MM.1S (cell line): Measurements from ENCODE around the gene IFNA17.
"Not testable (repeated sequence)": the region's sequence is repeated elsewhere in the genome, so short reads cannot be mapped to it uniquely, and the experiment has no call there.

Experiments used
- DNase-seq: peaks from one replicate; pipeline ENCODE4 v3.0.0-alpha.2; 2015
- H2AFZ ChIP-seq: fragments of 300-600 bp; sonication (generic); 2 replicates; pipeline ENCODE4 v1.6.0; 2016; ENCODE audit warnings: antibody characterized with exemption, low read length
- H3F3A ChIP-seq: fragments of 300-600 bp; sonication (generic); 2 replicates; pipeline ENCODE4 v1.6.1; 2016; ENCODE audit warnings: mild to moderate bottlenecking, antibody characterized with exemption, low read length, moderate library complexity, mixed read lengths; ENCODE audit not compliant: insufficient read depth
- H3K27ac ChIP-seq: fragments of 300-600 bp; sonication (generic); 2 replicates; pipeline ENCODE4 v1.5.1; 2016; ENCODE audit warnings: mild to moderate bottlenecking, low read length
- H3K27me3 ChIP-seq: fragments of 300-600 bp; sonication (generic); replicated peaks from 2 replicates; pipeline ENCODE4 v1.6.0; 2016; ENCODE audit warnings: low read length; ENCODE audit not compliant: insufficient read depth
- H3K36me3 ChIP-seq: fragments of 300-600 bp; sonication (generic); replicated peaks from 2 replicates; pipeline ENCODE4 v1.6.1; 2016; ENCODE audit warnings: mild to moderate bottlenecking, low read length, mixed read lengths; ENCODE audit not compliant: insufficient read depth
- H3K4me1 ChIP-seq: fragments of 300-600 bp; sonication (generic); 2 replicates; pipeline ENCODE4 v1.6.1; 2016; ENCODE audit warnings: low read length, mixed read lengths
- H3K4me2 ChIP-seq: fragments of 300-600 bp; sonication (generic); 2 replicates; pipeline ENCODE4 v1.6.0; 2016; ENCODE audit warnings: low read depth, low read length
- H3K4me3 ChIP-seq: fragments of 300-600 bp; sonication (generic); 2 replicates; pipeline ENCODE4 v1.5.1; 2016; ENCODE audit warnings: low read length, mixed read lengths
- H3K79me2 ChIP-seq: fragments of 300-600 bp; sonication (generic); 2 replicates; pipeline ENCODE4 v1.6.1; 2016; ENCODE audit warnings: mixed run types, low read length, mixed read lengths
- H3K9ac ChIP-seq: fragments of 300-600 bp; sonication (generic); 2 replicates; pipeline ENCODE4 v1.6.1; 2016; ENCODE audit warnings: low read length, mixed read lengths
- H3K9me2 ChIP-seq: fragments of 300-600 bp; sonication (generic); replicated peaks from 2 replicates; pipeline ENCODE4 v1.6.1; 2016; ENCODE audit warnings: mild to moderate bottlenecking, low read length, mixed read lengths; ENCODE audit not compliant: insufficient read depth
- H3K9me3 ChIP-seq: fragments of 300-600 bp; sonication (generic); replicated peaks from 2 replicates; pipeline ENCODE4 v1.6.1; 2016; ENCODE audit warnings: mild to moderate bottlenecking, low read length, mixed read lengths; ENCODE audit not compliant: insufficient read depth
- H4K20me1 ChIP-seq: fragments of 300-600 bp; sonication (generic); 2 replicates; pipeline ENCODE4 v1.6.1; 2016; ENCODE audit warnings: mild to moderate bottlenecking, low read length, moderate library complexity, mixed read lengths; ENCODE audit not compliant: insufficient read depth
- CTCF ChIP-seq: fragments of 300-600 bp; sonication (generic); IDR thresholded peaks from 2 replicates; pipeline ENCODE4 v1.5.1; 2016; ENCODE audit warnings: antibody characterized with exemption, low read length, mixed read lengths
- EZH2 ChIP-seq: fragments of 300-600 bp; sonication (generic); optimal IDR thresholded peaks from 2 replicates; pipeline ENCODE3; 2017; ENCODE audit warnings: low read depth, mild to moderate bottlenecking, antibody characterized with exemption, low read length, mixed read lengths
- EZH2phosphoT487 ChIP-seq: fragments of 300-600 bp; sonication (generic); IDR thresholded peaks from 2 replicates; pipeline ENCODE4 v1.6.1; 2018; ENCODE audit warnings: antibody characterized with exemption, low read length

IFNA17 gene

GRCh38 chr9:21244836-21245235 is 16.8 kb upstream of the IFNA17 start:
- H3K9ac ChIP-seq = no peak overlapping the region
- H3K4me1 ChIP-seq = no peaks in the 10 kb centered on the region
- H3K27ac ChIP-seq = no peak overlapping the region
- H3K9me2 ChIP-seq = no peaks in the 10 kb centered on the region
- TF ChIP-seq CTCF = no peak
- no peak for TF ChIP-seq EZH2phosphoT487
- TF ChIP-seq EZH2 = no peak
- H3K9me3 ChIP-seq = no peaks in the 10 kb centered on the region
- H3F3A ChIP-seq = no peaks in the 10 kb centered on the region
- no peaks in the 10 kb centered on the region for H3K36me3 ChIP-seq
- H3K4me3 ChIP-seq = no peak overlapping the region
- peaks cover under 1% of the 10 kb centered on the region; the same call in 1 of the 2 replicates for H3K27me3 ChIP-seq
- H2AFZ ChIP-seq = no peak overlapping the region
- H3K79me2 ChIP-seq = no peaks in the 10 kb centered on the region
- H3K4me2 ChIP-seq = no peak overlapping the region
- DNase-seq = peak; percentile 7
- H4K20me1 ChIP-seq = no peaks in the 10 kb centered on the region

- H3K36me3 ChIP-seq = no peaks in the 10 kb centered on the region
- H3K27ac ChIP-seq = no peak within 1 kb of the TSS
- no peaks in the 10 kb centered on the region for H3K79me2 ChIP-seq
- H3K4me3 ChIP-seq = no peak within 1 kb of the TSS
- no peaks in the 10 kb centered on the region for H3K4me1 ChIP-seq
- H3K4me2 ChIP-seq = no peak within 1 kb of the TSS
- H3K9ac ChIP-seq = no peak within 1 kb of the TSS
- no peak for DNase-seq
- H3K27me3 ChIP-seq = no peaks in the 10 kb centered on the region
- no peaks in the 10 kb centered on the region for H3K9me2 ChIP-seq
- H4K20me1 ChIP-seq = no peaks in the 10 kb centered on the region
- H3K9me3 ChIP-seq = no peaks in the 10 kb centered on the region
- H2AFZ ChIP-seq = no peak within 1 kb of the TSS
- no peak for TF ChIP-seq EZH2
- no peak for TF ChIP-seq EZH2phosphoT487
- no peak for TF ChIP-seq CTCF
- no peaks in the 10 kb centered on the region for H3F3A ChIP-seq
Observed at GRCh38 chr9:21239911-21240310, 11.9 kb upstream of the IFNA17 start, which contains the start of gene IFNA14. TSS of gene IFNA14 (minus strand) at chr9:21240005. CDS start at chr9:21239935, 70 bp downstream.

GRCh38 chr9:21236360-21236714 is 8.3 kb upstream of the IFNA17 start:
- not testable (repeated sequence) for H3K9me3 ChIP-seq, H3K9me2 ChIP-seq, H3K4me2 ChIP-seq, H3K36me3 ChIP-seq, H3K4me3 ChIP-seq, H3F3A ChIP-seq, H3K9ac ChIP-seq, H3K27ac ChIP-seq, H4K20me1 ChIP-seq, DNase-seq, H3K4me1 ChIP-seq, H3K79me2 ChIP-seq, H3K27me3 ChIP-seq, H2AFZ ChIP-seq

GRCh38 chr9:21235468-21236359 is 7.7 kb upstream of the IFNA17 start:
- H3K9me3 ChIP-seq, H3K27me3 ChIP-seq, H3K9ac ChIP-seq, H3K36me3 ChIP-seq, H4K20me1 ChIP-seq, H3K9me2 ChIP-seq, H3K4me2 ChIP-seq, H3K79me2 ChIP-seq, H3K27ac ChIP-seq, H3F3A ChIP-seq, H3K4me3 ChIP-seq, H3K4me1 ChIP-seq, H2AFZ ChIP-seq: not testable (repeated sequence)
- DNase-seq = peak; percentile 58
- peak; percentile 46 for TF ChIP-seq CTCF
